Natural killer cell (primary cell): Measurements from ENCODE around the gene GAMT. TPM values are rescaled to one million over a fixed set of nuclear protein-coding genes. Genes with fewer than 3 reads are reported as not detected.
A peak's percentile ranks its signal among the peaks of the same experiment; 100 is the strongest.
"Not testable (repeated sequence)": the region's sequence is repeated elsewhere in the genome, so short reads cannot be mapped to it uniquely, and the experiment has no call there.

Experiments used
- ATAC-seq, 3 donors: fragments of 150-1000 bp in 2 of 3; fragments of 200-7000 bp in 1 of 3; cut with Tn5 transposase; 1 replicate in 1 of 3; 2 replicates in 2 of 3; pipeline ENCODE4 v1.10.0; 2021; ENCODE audit warnings: mild to moderate bottlenecking in 2 of 3, moderate library complexity in 2 of 3
- DNase-seq, 2 donors: peaks; one replicate each; pipeline versions ENCODE4 v3.0.0 to v3.0.0-alpha.2; 2013 to 2021; ENCODE audit warnings: mixed read lengths in 1 of 2
- H3K27ac ChIP-seq: one replicate; pipeline ENCODE4 v1.5.1; 2013; ENCODE audit warnings: mild to moderate bottlenecking, low read length
- H3K27me3 ChIP-seq: one replicate; pipeline ENCODE4 v1.6.1; 2013; ENCODE audit warnings: low read length; ENCODE audit not compliant: control insufficient read depth, insufficient read depth
- H3K36me3 ChIP-seq: one replicate; pipeline ENCODE4 v1.6.1; 2013; ENCODE audit warnings: low read length; ENCODE audit not compliant: control insufficient read depth, insufficient read depth
- H3K4me1 ChIP-seq: one replicate; pipeline ENCODE4 v1.6.1; 2013; ENCODE audit warnings: low read length; ENCODE audit not compliant: control insufficient read depth, insufficient read depth
- H3K4me3 ChIP-seq: one replicate; pipeline ENCODE4 v1.5.1; 2013; ENCODE audit warnings: low read length
- H3K9me3 ChIP-seq: one replicate; pipeline ENCODE4 v1.6.1; 2013; ENCODE audit warnings: low read length; ENCODE audit not compliant: control insufficient read depth, insufficient read depth
- H3K27ac Mint-ChIP-seq, 2 donors: one replicate each; pipeline ENCODE4 v1.8.0; 2022; ENCODE audit warnings: mild to moderate bottlenecking in 2 of 2, mixed read lengths in 2 of 2, moderate library complexity in 1 of 2
- H3K27me3 Mint-ChIP-seq, 2 donors: one replicate each; pipeline ENCODE4 v1.8.0; 2022; ENCODE audit warnings: low read depth in 2 of 2, mixed read lengths in 2 of 2
- H3K36me3 Mint-ChIP-seq: one replicate; pipeline ENCODE4 v1.8.0; 2022; ENCODE audit warnings: mixed read lengths
- H3K4me1 Mint-ChIP-seq, 2 donors: one replicate each; pipeline ENCODE4 v1.8.0; 2022; ENCODE audit warnings: mixed read lengths in 2 of 2
- H3K4me3 Mint-ChIP-seq: one replicate; pipeline ENCODE4 v1.8.0; 2022; ENCODE audit warnings: mild to moderate bottlenecking, moderate library complexity, mixed read lengths
- H3K9me3 Mint-ChIP-seq, 2 donors: one replicate each; pipeline ENCODE4 v1.8.0; 2022; ENCODE audit warnings: mixed read lengths in 2 of 2
- CTCF ChIP-seq: fragments of 200-600 bp; IDR thresholded peaks from one replicate; pipeline ENCODE4 v1.8.0; 2022; ENCODE audit warnings: antibody characterized with exemption
- WGBS: methylation state at CpG from one replicate; pipeline ENCODE4 v1.1.7; 2013; ENCODE audit warnings: missing lambda C conversion rate; ENCODE audit not compliant: insufficient coverage; 5-methylcytosine and 5-hydroxymethylcytosine counted together
- intact Hi-C: fragments of 100-400 bp; cut with micrococcal nuclease; formaldehyde crosslinking; loops from one replicate; pipeline ENCODE4 v1.14.2; 2022
- total RNA-seq, 4 donors: library from RNA; stranded (reverse); fragments of 120-200 nt in 1 of 4; gene quantifications; one replicate each; pipeline versions ENCODE4 v1.2.3 to v1.2.4, GENCODE V29; 2013 to 2022

Gene GAMT
- total RNA-seq, 3 donors from 2014 or later (not counting 1 experiment from before 2014, with no cell fraction given), result 5.1 to 7.5 (median 7.1) TPM

- no peaks in the 10 kb centered on the region for H3K9me3 Mint-ChIP-seq
- Histone ChIP-seq H3K36me3 (peaks cover 79% of the 10 kb centered on the region), H3K9me3 (no peaks in the 10 kb centered on the region), H3K4me3 (no peak overlapping the region), H3K4me1 (peaks cover 16% of the 10 kb centered on the region), H3K27ac (no peak overlapping the region), H3K27me3 (no peaks in the 10 kb centered on the region)
- 97% methylated on average over 37 of the region's 37 CpGs for WGBS
- no peak overlapping the region for H3K4me3 Mint-ChIP-seq
- no peak for TF ChIP-seq CTCF
- DNase-seq, result no peak
- H3K4me1 Mint-ChIP-seq, result peaks cover 19 to 21% of the 10 kb centered on the region in 2 donors
- no peaks in the 10 kb centered on the region for H3K27me3 Mint-ChIP-seq
- intact Hi-C loops, result no loop called here
- no peak overlapping the region for H3K27ac Mint-ChIP-seq
- peak in 2 of 3 donors; percentile 13 to 14 for ATAC-seq
- H3K36me3 Mint-ChIP-seq, result peaks cover 5% of the 10 kb centered on the region
These were observed 20.0 kb upstream of the GAMT start for GRCh38 chr19:1421218-1421957.

- no peaks in the 10 kb centered on the region for H3K27me3 Mint-ChIP-seq
- H3K36me3 Mint-ChIP-seq, result peaks cover 5% of the 10 kb centered on the region
- peaks cover 27 to 29% of the 10 kb centered on the region in 2 donors for H3K4me1 Mint-ChIP-seq
- no peak overlapping the region for H3K27ac Mint-ChIP-seq
- intact Hi-C loops, result no loop called here
- Histone ChIP-seq H3K9me3 (no peaks in the 10 kb centered on the region), H3K36me3 (peaks cover 72% of the 10 kb centered on the region), H3K27ac (no peak overlapping the region), H3K27me3 (no peaks in the 10 kb centered on the region), H3K4me3 (no peak overlapping the region), H3K4me1 (peaks cover 24% of the 10 kb centered on the region)
- WGBS, result 95% methylated on average over 15 of the region's 15 CpGs
- no peak for DNase-seq
- H3K9me3 Mint-ChIP-seq, result no peaks in the 10 kb centered on the region
- no peak for ATAC-seq
- H3K4me3 Mint-ChIP-seq, result no peak overlapping the region
- no peak for TF ChIP-seq CTCF
These were observed 19.2 kb upstream of the GAMT start for GRCh38 chr19:1420590-1420989.

- H3K27ac Mint-ChIP-seq, H3K9me3 ChIP-seq, H3K36me3 Mint-ChIP-seq, H3K9me3 Mint-ChIP-seq, H3K27ac ChIP-seq, H3K4me3 ChIP-seq, ATAC-seq, H3K4me3 Mint-ChIP-seq, H3K27me3 Mint-ChIP-seq, H3K27me3 ChIP-seq, intact Hi-C loops, DNase-seq: not testable (repeated sequence)
- Histone ChIP-seq H3K4me1 (peaks cover 29% of the 10 kb centered on the region), H3K36me3 (peaks cover 67% of the 10 kb centered on the region)
- peaks cover 32 to 34% of the 10 kb centered on the region in 2 donors for H3K4me1 Mint-ChIP-seq
- WGBS, result over 99% methylated on average over 15 of the region's 43 CpGs
These were observed 18.7 kb upstream of the GAMT start for GRCh38 chr19:1420085-1420484.

- 97% methylated on average over 20 of the region's 21 CpGs for WGBS
- H3K36me3 Mint-ChIP-seq, result peaks cover 5% of the 10 kb centered on the region
- no peak for TF ChIP-seq CTCF
These were observed 17.8 kb upstream of the GAMT start for GRCh38 chr19:1418951-1419738.

More at GRCh38 chr19:1418951-1419738, 17.8 kb upstream of the GAMT start:
- no peak overlapping the region for H3K27ac ChIP-seq
- H3K36me3 ChIP-seq, result peaks cover 61% of the 10 kb centered on the region
- peaks cover 38% of the 10 kb centered on the region for H3K4me1 ChIP-seq
- Mint-ChIP-seq H3K4me1 (peaks cover 36 to 37% of the 10 kb centered on the region in 2 donors), H3K27ac (peak overlapping the region in 1 of 2 donors; percentile 6), H3K9me3 (no peaks in the 10 kb centered on the region), H3K27me3 (no peaks in the 10 kb centered on the region), H3K4me3 (no peak overlapping the region)
- intact Hi-C loops, result no loop called here
- H3K9me3 ChIP-seq, result no peaks in the 10 kb centered on the region
- H3K27me3 ChIP-seq, result no peaks in the 10 kb centered on the region
- ATAC-seq (no peak), DNase-seq (no peak)
- H3K4me3 ChIP-seq, result no peak overlapping the region
